Measurements from ENCODE around the gene CKS1B.

Gene CKS1B

DNA sequence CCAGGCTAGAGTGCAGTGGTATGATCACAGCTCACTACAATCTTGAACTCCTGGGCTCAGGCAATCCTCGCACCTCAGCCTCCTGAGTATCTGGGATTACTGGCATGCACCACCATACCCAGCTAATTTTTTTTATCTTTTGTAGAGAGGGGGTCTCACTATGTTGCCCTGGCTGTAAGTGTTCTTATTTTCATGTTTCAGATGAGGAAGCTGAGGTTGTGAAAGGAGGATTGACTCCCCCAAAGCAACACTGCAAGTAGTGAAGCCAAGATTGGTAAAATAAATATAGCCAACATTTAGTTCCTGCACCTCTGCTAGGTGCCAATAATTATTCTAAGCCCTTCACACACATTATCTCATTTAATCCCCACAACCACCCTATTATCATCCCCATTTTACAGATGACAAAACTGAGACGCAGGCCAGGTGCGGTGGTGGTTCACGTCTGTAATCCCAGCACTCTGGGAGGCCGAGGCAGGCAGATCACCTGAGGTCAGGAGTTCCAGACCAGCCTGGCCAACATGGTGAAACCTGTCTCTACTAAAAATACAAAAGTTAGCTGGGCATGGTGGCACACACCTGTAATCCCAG lies 40.0 kb upstream of the CKS1B start:
- Histone ChIP-seq H3K27me3 (ENCODE audit: insufficient read depth, low read depth) (no peaks in the 10 kb centered on the region), H3K4me1 (ENCODE audit: low read depth, poor library complexity, severe bottlenecking) (peaks cover 37% of the 10 kb centered on the region), H3K9ac (no peak overlapping the region), H4K20me1 (ENCODE audit: insufficient read depth) (no peaks in the 10 kb centered on the region), H3K36me3 (ENCODE audit: insufficient read depth) (no peaks in the 10 kb centered on the region), H3K27ac (no peak overlapping the region), H3K4me2 (no peak overlapping the region; the same call in 1 of the 2 replicates), H3K79me2 (ENCODE audit: insufficient read depth, low read depth) (peaks cover 27% of the 10 kb centered on the region), H3K4me3 (IDR thresholded peaks at IDR 0.05; ENCODE audit: insufficient read depth, low read depth, low read length) (no peak overlapping the region), H2AFZ (ENCODE audit: low read depth) (no peak overlapping the region)
- TF ChIP-seq, protein P1, sequence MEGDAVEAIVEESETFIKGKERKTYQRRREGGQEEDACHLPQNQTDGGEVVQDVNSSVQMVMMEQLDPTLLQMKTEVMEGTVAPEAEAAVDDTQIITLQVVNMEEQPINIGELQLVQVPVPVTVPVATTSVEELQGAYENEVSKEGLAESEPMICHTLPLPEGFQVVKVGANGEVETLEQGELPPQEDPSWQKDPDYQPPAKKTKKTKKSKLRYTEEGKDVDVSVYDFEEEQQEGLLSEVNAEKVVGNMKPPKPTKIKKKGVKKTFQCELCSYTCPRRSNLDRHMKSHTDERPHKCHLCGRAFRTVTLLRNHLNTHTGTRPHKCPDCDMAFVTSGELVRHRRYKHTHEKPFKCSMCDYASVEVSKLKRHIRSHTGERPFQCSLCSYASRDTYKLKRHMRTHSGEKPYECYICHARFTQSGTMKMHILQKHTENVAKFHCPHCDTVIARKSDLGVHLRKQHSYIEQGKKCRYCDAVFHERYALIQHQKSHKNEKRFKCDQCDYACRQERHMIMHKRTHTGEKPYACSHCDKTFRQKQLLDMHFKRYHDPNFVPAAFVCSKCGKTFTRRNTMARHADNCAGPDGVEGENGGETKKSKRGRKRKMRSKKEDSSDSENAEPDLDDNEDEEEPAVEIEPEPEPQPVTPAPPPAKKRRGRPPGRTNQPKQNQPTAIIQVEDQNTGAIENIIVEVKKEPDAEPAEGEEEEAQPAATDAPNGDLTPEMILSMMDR (conservative IDR thresholded peaks at IDR 0.05; ENCODE audit: low read depth, low read length), result no peak

DNA sequence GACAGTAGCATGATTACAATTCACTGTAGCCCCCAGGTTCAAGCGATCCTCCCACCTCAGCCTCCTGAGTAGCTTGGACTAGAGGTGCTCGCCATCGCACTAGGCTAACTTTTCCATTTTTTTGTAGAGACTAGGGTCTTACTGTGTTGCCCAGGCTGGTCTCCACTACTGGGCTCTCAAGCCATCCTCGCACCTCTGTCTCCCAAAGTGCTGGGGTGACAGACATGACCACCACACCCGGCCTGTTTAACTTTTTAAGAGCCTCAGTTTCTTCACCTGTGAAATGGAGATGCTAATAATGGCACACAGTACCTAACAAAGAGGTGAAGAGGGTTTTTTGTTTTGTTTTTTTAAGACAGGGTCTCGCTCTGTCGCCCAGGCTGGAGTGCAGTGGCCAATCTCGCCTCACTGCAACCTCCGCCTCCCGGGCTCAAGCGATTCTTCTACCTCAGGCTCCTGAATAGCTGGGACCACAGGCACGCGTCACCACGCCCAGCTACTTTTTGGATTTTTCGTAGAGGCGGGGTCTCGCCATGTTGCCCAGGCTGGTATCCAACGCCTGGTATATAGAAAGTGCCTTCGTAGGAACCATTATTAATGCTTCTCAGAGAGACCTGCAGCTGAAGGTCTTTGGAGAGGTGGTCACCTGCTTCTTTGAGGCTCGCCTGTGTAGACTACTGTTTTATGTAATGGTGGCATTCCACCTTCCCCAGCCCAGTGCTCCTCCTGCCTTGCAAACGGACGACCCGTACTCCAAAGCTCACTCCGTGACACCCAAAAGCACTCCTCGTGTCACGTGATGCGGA lies 38.5 kb upstream of the CKS1B start:
- H3K79me2 ChIP-seq (ENCODE audit: insufficient read depth, low read depth), result peaks cover 27% of the 10 kb centered on the region

DNA sequence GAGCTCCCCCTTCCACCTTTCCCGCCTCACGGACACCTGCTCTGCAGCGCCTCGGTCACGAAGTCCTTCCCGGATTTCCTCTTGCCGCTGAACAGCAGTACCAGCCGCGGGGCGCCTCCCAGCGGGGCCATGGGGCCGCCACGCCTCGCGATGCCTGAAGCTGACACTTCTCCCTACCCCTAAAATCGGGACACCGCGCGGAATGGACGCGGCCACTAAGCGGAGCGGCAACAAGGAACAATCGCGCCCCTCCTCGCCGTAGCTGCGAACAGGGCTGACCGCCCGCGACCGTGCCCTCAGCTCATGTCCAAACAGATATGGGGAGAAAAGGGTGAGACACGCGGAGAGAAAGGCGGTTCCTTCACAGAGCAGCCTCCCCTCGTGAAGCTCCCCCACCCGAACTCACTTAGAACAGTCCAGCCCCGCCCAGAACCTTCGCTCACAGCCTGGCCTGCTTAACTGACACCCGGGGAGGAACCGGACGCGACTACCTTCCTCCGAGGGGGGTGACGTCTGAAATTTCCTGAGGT lies 37.9 kb upstream of the CKS1B start, which contains the start of gene PMVK:
PMVK (minus strand) TSS at position 165 of the 530 bp plus-strand sequence; CDS start at position 131, 34 bp downstream.
- peak within 1 kb of the TSS; percentile 98 for H3K4me3 ChIP-seq (IDR thresholded peaks at IDR 0.05; ENCODE audit: insufficient read depth, low read depth, low read length)
- no peaks in the 10 kb centered on the region for H3K36me3 ChIP-seq (ENCODE audit: insufficient read depth)
- H3K27ac ChIP-seq, result peak within 1 kb of the TSS; percentile 84
- peak within 1 kb of the TSS; percentile 86 for H3K4me2 ChIP-seq
- no peaks in the 10 kb centered on the region for H3K27me3 ChIP-seq (ENCODE audit: insufficient read depth, low read depth)
- TF ChIP-seq, protein P1 (conservative IDR thresholded peaks at IDR 0.05; ENCODE audit: low read depth, low read length), result peak; percentile 82
- peaks cover 58% of the 10 kb centered on the region for H3K4me1 ChIP-seq (ENCODE audit: low read depth, poor library complexity, severe bottlenecking)
- peak within 1 kb of the TSS; percentile 86 for H3K9ac ChIP-seq
- peak within 1 kb of the TSS; percentile 56 for H2AFZ ChIP-seq (ENCODE audit: low read depth)
- H4K20me1 ChIP-seq (ENCODE audit: insufficient read depth), result no peaks in the 10 kb centered on the region
- peaks cover 27% of the 10 kb centered on the region for H3K79me2 ChIP-seq (ENCODE audit: insufficient read depth, low read depth)

More for the DNA sequence above, 38.5 kb upstream of the CKS1B start:
- Histone ChIP-seq H4K20me1 (ENCODE audit: insufficient read depth) (no peaks in the 10 kb centered on the region), H3K4me3 (IDR thresholded peaks at IDR 0.05; ENCODE audit: insufficient read depth, low read depth, low read length) (peak overlapping the region; percentile 98), H3K36me3 (ENCODE audit: insufficient read depth) (no peaks in the 10 kb centered on the region), H3K4me2 (peak overlapping the region; percentile 86), H3K27ac (peak overlapping the region; percentile 84), H3K27me3 (ENCODE audit: insufficient read depth, low read depth) (no peaks in the 10 kb centered on the region), H2AFZ (ENCODE audit: low read depth) (peak overlapping the region; percentile 56), H3K9ac (peak overlapping the region; percentile 86), H3K4me1 (ENCODE audit: low read depth, poor library complexity, severe bottlenecking) (peaks cover 52% of the 10 kb centered on the region)
- TF ChIP-seq, protein P1 (conservative IDR thresholded peaks at IDR 0.05; ENCODE audit: low read depth, low read length), result no peak

DNA sequence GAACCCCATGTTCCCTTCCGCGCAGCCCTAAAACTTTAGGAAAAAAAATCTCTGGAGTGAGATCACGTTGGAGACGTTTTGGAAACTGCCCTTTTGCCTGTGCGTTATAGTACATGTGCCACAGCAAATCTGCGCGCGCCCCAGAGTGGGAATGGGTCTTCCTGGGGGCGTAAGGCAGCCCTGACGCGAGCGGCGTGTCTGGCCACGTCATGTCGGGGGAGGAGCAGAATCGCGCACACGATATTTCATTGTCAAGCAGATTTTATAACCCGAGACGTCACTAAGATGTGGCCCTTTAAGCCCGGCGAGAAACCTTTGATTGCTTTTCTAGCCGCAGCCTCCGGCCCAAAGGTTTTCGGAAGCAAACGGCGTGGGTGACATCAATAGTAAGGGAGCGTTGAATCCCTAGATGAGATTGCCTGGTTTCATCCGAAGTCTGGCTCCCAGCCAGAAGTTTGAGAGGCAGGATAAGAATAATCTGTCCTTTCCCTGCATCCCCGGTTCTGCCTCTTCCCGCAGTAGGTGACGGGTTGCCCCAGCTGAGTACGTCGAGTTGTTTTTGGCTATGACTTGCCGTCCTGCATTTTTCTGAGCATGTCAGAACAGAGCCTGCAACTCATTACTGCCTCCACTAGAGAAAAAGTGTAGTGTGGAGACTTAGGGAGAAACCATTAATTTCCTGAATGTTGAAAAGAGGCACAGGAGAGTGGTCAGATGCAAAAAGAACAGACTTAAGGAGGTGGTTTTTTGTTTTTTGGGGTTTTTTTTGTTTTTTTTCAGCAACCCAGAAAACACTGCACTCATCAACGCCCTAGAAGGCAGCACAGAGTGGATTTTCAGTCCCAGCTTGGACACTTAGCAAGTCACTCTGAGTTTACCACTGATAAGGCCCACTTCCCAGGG lies 37.1 kb upstream of the CKS1B start:
- no peaks in the 10 kb centered on the region for H3K27me3 ChIP-seq (ENCODE audit: insufficient read depth, low read depth)
- no peaks in the 10 kb centered on the region for H3K36me3 ChIP-seq (ENCODE audit: insufficient read depth)
- H3K9ac ChIP-seq, result peak overlapping the region; percentile 86
- peak overlapping the region; percentile 86 for H3K4me2 ChIP-seq
- no peaks in the 10 kb centered on the region for H4K20me1 ChIP-seq (ENCODE audit: insufficient read depth)
- peak overlapping the region; percentile 98 for H3K4me3 ChIP-seq (IDR thresholded peaks at IDR 0.05; ENCODE audit: insufficient read depth, low read depth, low read length)
- peak overlapping the region; percentile 56 for H2AFZ ChIP-seq (ENCODE audit: low read depth)
- peak overlapping the region; percentile 84 for H3K27ac ChIP-seq
- peaks cover 27% of the 10 kb centered on the region for H3K79me2 ChIP-seq (ENCODE audit: insufficient read depth, low read depth)
- TF ChIP-seq, protein P1 (conservative IDR thresholded peaks at IDR 0.05; ENCODE audit: low read depth, low read length), result peak; percentile 74
- peaks cover 65% of the 10 kb centered on the region for H3K4me1 ChIP-seq (ENCODE audit: low read depth, poor library complexity, severe bottlenecking)

All from KMS-11 (cell line).